GM18867 (cell line): ENCODE measurements around the gene PAPSS2.
"Not testable (repeated sequence)": the region's sequence is repeated elsewhere in the genome, so short reads cannot be mapped to it uniquely, and the experiment has no call there.

Experiments
- ATAC-seq: cut with Tn5 transposase; IDR thresholded peaks from one replicate; pipeline ENCODE4 v1.9.1; 2021; ENCODE audit warnings: mild to moderate bottlenecking, moderate library complexity; ENCODE audit not compliant: unreplicated experiment

The PAPSS2 gene

DNA sequence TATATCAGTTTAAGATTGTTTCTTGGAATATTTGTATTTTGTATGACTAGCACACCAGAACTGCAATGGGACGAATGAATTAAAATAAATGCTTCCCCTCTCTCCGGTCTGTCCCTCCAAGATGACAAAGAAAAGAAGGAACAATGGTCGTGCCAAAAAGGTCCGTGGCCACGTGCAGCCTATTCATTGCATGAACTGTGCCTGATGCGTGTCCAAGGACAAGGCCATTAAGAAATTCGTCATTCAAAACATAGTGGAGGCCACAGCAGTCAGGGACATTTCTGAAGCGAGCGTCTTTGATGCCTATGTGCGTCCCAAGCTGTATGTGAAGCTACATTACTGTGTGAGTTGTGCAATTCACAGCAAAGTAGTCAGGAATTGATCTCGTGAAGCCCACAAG, 17.2 kb upstream of the PAPSS2 start:
- ATAC-seq: no peak

DNA sequence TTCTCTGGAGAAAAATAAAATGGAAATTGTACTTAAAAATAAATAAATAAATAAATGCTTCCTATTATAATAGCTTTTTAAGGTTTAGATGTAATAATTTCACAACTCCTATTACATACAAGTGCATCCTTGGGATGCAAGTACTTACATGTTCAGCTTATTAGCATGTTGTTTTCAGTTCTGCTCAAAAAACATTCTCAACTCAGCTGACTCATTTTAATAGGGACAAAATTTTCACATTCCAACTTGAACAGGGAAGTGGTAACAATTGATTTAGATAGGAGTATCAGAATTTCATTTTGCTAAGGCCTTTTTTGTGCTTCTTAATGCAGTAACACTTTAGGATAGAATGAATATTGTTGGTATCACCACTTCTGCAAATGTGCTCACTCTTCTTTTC, 16.7 kb upstream of the PAPSS2 start:
- no peak for ATAC-seq

DNA sequence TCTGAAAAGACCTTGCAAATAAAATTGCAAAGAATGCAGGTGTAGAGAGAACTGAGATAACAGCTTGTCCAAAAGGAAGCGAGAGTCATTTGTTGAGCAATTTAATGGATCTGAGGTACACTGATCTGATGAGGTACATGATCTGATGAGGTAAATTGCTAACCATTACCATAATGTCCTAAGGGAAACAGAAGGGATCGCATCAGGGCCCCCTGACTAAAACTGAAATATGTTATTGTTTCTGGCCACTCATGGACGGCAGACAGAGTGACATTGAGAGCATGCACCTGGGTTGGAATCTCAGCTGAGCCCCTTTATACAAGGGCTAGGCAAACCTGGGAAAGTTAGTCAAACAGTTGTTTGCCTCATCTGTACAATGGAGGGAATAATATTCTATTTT, 15.8 kb upstream of the PAPSS2 start:
- no peak for ATAC-seq

DNA sequence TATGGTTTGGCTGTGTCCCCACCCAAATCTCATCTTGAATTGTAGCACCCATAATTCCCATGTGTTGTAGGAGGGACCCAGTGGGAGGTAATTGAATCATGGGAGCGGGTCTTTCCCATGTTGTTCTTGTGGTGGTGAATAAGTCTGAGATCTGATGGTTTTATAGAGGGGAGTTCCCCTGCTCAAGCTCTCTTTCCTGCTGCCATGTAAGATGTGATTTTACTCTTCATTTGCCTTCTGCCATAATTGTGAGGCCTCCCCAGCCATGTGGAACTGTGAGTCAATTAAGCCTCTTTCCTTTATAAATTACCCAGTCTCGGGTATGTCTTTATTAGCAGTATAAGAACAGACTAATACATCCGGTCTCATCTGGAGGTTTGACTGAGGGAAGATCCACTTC, 15.2 kb upstream of the PAPSS2 start:
- not testable (repeated sequence) for ATAC-seq

DNA sequence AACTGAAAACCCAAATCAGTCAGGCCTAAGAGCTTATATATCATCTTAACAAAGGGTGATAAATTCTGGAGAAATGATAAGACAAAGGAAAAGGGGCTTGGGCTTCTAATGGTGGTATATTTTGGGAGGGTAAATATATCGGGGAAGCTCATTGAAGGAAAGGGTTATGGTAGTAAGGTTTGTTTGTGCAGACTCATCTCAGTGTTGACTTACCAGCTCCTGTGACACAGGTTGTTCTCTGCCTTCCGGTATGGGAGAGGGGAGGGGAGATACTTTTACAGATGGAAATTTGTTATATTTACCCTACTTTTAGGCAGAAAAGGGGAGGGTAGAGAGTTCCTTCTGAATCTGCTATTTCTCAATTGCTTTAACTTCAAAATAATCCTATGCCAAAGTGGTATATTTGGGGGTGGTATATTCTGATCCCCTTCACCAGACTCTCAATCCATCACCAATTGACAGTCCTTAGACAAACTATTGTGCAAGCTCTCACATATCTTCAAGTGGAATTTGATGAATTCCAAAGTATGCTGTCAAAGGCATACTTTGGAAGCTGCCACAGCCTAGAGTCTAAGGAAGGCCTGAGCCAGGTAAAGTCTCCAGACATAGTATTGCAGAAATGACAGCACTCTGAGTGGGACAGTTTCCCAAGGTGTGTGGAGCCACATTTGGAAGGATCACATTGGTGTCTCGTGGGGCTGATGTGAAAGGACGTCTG, 13.3 kb upstream of the PAPSS2 start:
- ATAC-seq: no peak

DNA sequence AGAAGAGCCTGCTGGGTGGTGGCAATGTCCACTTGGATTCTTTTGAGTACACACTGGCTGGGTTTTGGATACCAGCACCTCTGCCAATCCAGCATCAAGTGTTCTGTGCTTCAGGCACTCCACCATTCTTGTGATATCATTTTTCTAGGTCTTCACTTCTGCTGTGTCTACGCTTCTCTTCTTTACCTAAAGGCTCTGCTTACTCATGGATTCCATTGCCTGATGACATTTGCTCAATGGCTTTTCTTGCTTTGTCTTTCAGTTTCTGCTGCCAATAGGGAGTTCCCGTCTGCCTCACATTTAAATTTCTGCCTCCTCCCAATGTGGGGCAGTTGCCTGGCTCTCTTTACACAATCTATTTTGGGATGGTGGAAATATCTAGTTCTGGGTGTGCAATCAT, 12.7 kb upstream of the PAPSS2 start:
- no peak for ATAC-seq

DNA sequence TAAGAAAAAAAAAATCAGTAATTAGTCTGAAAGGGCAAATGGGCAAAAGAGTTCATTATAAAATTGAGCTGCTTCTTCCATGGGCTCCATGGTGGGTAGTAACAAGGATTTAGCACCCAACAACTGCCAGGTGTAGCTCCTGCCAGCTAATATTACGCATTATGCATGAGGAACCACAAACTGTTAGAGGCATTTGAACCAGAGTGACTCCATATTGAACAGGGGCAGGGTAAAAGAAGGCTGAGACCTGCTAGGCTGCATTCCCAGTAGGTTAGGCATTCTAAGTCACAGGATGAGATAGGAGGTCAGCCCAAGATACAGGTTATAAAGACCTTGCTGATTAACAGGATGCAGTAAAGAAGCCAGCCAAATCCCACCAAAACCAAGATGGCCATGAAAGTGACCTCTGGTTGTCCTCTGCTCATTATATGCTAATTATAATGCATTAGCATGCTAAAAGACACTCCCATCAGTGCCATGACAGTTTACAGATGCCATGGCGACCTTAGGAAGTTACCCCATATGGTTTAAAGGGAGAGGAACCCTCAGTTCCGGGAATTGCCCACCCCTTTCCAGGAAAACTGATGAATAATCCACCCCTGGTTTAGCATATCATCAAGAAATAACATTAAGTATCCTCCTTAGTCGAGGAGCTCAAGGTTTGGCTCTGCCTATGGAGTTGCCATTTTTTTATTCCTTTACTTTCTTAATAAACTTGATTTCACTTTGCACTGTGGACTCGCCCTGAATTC, 8.7 kb upstream of the PAPSS2 start:
- no peak for ATAC-seq

DNA sequence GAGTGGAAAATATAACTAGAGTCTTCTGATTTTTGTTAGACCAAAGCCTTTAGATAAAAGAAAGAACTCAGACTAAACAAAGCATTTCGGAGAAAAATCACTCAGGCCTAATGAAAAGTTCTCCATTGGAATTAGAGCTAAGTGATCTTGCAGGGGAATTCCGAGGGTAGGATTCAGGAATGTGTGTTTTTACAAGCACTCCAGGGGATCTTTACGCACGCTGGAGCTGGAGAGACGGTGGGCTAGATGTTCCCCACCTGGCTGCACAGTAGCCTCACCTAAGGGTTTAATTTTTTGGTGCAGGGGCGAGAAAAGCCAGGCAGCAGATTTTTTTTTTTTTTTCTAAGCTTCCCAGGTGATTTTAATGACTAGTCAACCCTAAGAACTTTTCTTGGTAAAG, 7.9 kb upstream of the PAPSS2 start:
- ATAC-seq: no peak

DNA sequence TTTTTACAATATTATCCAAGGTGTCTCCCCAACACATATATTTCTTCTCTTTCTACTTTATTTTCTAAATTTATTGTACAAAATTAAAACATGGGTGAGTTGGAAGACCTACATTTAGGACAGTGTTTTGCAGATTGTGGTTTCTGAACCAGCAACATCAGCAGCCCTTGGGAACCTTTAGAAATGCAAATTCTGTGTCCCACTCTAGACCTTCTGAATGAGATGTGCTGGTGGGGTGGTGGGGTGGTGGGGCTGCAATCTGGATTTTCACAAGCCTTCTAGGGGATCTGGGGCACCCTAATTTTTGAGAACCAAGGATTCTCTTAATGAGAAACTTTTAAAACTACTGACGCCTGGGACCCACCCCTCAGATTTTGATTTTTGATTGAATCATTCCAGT, 7.4 kb upstream of the PAPSS2 start:
- ATAC-seq: no peak

DNA sequence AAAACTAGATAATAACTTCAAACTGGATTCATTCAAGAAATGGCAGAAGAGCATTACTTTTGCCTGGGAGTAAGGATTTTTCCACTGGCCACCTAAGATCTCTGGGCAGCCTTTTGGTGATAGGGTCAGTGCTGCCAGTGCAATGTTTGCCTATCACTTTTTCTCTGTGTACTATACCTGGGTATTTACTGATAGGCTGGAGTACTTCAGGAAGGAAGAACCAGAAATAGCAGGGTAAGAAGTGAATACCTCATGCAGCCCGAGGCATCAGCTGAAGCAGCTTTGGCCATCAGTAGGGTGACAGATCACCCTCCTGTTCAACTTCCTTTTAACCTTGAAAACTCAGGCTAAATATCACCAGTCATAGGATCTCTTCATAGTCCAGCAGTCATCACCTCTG, 5.5 kb upstream of the PAPSS2 start:
- no peak for ATAC-seq

DNA sequence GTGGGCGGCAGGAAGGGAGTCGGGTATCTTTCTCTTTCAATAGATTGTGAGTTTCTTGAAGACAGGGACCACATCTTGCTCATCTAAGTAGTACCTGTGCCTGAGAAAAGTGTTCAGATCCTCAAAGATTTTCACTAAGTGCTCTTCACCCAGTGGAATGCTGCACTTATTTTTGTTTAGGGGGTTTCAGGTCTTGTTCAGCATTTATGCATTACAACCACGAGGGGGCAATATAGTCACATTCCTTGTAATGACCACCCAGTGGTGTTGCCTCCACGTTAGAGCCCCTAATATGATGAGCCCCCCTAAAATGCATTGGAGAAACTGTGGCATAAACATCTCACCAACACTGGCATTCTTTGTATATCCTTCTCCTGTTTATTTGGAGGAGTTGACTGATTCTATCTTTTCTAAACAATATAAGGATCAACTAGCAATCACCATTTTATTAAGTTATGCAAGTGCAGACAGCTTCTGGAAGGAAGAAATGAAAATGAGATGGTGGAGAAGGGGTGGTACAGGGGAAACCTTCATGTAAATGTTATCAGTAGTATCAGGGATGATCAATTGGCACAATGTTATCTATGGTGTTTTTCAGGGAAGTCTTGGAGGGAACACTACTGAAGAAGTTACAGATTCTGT, 3.1 kb upstream of the PAPSS2 start:
- ATAC-seq: no peak

DNA sequence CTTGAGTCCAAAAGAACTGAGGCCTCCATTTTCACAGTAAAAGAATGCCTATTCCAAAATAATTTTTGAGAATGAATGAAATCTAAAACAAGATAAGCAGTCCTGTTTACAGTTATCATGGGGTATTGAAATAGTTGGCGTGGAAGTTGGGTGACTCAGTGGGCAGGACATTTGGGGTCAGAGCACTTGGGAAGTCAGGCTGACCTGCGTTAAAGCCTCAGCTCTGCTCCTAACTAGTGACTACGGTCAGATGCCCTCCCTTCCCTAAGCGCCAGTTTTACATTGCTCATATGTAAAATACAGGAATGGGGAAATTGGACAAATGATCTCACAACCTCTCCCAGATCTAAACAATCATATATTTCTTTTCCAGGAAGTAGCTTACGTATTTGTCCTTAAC, 2.3 kb upstream of the PAPSS2 start:
- no peak for ATAC-seq

DNA sequence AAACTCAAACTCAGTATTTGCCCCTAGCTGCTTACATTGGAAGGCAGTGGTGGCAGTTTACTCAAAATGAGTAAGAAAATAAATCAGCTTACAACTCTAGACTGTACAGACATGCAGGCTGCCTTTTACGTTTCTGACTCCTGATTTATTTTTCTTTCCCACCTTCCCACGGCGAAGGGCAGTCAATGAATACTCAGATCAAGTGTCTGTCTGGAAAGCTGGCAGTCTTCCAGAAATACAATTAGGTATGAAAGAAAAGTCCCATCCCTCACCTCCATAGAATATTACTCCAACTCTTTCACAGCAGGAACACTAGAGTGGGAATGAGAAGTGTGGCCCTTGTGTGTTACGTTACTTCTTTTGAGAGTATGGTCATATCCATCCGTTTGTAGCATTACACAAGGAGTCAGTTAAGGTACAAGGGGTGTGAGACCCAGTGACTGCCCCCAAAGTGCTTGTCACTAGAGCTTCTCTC, 1.3 kb upstream of the PAPSS2 start:
- ATAC-seq: no peak

DNA sequence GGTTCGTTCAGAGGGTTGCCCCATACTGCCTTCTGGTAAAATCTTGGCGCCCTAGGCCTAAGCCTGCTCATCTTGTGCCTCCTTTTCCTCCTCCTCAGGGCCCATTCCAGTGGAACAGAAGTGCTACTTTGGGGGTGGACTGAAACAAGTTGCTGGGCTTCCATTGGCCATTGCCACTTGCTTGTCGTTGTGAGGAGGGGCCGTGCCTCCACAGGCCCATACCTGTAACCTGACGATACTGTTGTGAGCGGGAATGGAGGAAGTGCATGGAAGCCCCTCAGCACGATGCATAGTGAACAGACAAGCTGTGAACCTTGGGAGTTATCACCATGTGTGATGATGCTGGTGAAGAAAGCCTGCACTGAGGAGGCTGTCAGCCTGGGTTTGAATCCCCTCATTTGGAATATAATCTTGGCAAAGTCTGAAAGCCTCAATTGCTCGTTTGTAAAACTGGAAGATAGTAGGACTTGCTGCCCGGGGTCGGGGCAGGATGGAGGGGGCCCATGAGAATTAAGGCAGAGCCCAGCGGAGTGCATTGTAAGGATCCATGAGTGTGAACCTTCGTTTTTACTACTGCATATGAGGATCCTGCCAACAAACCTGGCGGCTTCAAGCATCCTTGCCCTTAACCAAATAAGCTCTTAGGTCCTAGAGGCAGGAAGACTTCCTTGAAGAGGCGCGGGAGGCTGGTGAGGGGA, 671 bp upstream of the PAPSS2 start:
- no peak for ATAC-seq

DNA sequence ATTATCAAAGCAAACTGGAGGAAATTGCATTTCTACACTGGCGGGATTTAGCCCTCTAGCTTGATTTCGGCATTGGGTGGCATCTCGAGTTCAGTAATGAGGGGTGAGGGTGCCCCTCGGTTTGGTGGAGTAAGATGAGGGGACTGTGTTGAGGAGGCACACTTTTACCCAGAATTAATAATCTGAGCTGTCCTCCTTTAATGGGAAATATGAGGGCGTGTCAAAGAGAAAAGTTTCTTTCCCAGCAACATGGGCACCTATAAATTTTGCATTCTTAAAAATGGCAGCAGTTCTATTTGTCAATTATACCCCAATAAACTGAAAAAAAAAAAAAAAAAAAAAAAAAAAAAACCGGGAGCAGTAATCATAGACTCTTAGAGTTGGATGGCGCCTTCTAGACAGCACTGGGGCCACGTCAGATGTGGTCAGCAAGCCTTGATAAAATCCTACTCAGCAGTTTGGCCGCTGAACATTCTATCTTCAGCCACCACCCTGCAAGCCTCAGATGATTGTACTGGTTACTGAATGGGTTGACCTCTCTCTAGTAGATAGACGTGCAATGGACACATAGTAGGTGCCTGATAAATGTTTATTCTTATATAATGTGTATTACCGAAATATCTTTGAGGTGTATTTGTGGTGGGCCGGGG, 931 bp downstream of the PAPSS2 start:
- no peak for ATAC-seq

DNA sequence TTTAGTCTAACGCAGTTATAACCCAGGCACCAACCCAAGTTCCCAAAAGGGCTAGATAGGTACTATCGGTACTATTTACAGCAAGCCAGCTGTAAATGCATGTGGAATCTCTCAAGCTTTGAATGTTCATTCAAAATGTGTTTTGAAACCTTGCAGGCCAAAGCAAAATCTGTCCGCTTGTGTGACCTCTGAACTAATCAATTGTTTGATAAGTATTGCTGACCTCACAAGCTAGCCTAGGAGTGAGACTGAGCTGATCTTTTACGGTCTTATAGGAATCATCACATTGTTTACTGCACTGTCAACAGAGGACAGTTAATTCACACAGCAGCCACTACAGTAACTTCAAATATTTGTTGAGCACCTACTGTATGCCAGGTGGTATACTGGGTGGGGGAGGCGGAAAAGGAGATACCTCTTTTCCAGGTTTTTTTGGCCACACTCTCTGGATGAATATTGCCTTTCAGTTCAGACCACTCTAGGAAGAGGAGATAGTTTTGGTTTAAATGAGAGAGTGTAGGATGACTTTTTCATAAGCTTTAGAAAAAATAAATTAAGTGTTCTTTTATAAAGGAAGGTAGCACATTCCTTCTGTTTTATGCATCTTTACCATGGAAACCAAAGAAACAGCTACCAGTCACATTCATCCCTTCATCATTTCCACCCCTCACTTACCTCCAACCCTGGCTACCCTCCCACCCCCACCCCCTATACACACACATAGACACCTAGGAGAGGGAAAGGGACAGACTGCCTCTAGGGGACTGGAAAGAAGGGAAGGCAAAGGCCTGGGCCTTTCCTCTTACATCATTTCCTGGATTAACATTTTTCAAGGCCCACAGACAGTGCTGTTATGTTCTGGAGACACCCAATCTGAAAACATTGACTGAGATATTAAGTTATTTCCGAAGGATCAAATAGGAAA, 2.4 kb downstream of the PAPSS2 start:
- ATAC-seq: no peak

DNA sequence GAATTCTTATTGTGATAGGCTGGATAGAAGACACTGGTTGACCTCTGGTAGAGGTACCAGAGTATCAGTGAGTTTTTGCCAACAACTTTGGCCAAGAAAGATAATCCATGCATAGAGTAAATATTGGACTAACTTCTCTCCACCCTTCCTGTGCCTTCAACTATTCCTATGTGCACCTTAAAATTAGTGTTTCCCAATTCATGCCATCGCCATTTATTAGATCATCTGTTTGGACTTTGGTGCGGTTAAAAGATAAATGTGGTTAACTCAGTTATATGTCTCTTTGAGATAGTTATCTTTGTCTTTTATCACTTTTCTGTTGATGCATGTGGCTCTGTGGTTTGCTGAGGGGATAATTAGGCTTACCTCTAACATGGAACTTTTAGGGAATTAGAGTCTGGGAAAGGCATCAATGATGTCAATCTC, 4.6 kb downstream of the PAPSS2 start:
- ATAC-seq: no peak

DNA sequence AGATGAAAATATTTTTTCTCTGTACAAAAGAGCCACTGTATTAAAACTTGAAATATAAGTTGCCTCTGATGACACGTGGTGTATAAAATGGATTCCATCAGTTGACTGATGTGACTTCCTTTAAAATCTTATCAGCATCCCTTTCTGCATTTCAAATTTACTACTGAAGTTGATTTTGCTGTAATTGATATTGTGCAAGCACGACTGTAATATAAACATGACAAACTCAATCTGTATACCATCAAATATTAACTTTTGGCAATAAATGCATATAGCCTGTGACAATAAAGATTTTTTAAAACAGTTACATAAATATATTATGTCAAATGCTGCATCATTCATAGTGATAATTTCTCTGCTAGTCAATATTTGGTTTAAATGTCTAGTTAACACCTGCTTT, 7.8 kb downstream of the PAPSS2 start:
- ATAC-seq: no peak

DNA sequence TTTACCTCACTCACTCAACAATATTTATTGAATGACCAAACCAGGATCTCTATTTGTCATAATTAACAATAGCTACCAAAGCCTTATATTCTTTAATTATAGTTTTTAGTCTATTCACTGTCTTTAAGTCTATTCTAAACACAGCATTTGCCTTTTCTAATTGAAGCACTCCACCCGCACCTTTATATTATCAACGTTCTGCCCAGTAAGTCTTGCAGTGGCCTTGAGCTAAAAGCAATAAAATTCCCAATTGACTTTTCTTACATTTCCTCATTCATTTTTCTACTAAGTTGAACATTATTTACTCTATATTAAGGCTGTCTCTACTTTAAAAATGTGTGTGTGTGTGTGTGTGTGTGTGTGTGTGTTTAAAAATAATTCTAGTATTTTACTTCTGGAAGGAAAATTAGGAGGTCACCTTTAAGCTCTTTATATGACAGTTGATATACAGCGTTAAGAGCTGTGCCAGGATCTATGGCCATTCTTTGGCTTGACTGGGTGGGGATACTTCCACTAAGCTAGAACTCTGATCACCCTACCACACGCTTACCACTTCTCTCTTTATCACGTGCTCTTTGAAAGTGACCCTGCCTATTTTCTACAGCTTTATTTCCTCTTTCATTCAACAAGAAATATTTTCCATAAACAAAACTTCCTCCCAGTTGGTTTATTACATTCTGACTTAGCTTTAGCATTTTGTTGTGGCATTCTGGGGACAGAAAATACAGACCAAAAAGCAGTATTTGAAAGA, 8.8 kb downstream of the PAPSS2 start:
- no peak for ATAC-seq
